ENCODE data around the gene HADH. TPM values are rescaled to one million over a fixed set of nuclear protein-coding genes. Genes with fewer than 3 reads are reported as not detected.

Gene HADH
- total and polyA plus RNA-seq, 2 donors from 2014 or later, result 31.4 to 126 TPM

- FAIRE-seq, result no peak
- no peak for DNase-seq
- H3K4me1 ChIP-seq (ENCODE audit: control insufficient read depth in 2 of 3, insufficient read depth in 2 of 3, low read depth in 1 of 3, low read length in 3 of 3), result no peaks in the 10 kb centered on the region
- no peaks in the 10 kb centered on the region for H3K27me3 ChIP-seq (ENCODE audit: control insufficient read depth, insufficient read depth, low read length)
- no peak overlapping the region for H3K27ac ChIP-seq (ENCODE audit: low read depth in 2 of 2, low read length in 2 of 2)
- H3K36me3 ChIP-seq (ENCODE audit: control insufficient read depth in 2 of 3, insufficient read depth in 3 of 3, low read length in 3 of 3), result no peaks in the 10 kb centered on the region
- no peak for TF ChIP-seq CTCF (IDR thresholded peaks at IDR 0.05; ENCODE audit: borderline replicate concordance, extremely low read depth, insufficient read depth)
- peaks cover 0 to 5% (median 0%) of the 10 kb centered on the region in 3 donors for H3K9me3 ChIP-seq (ENCODE audit: control insufficient read depth in 2 of 3, insufficient read depth in 1 of 3, low read length in 3 of 3)
- intact Hi-C loops (cut with DNase I), result no loop called here
- no peak overlapping the region for H3K4me3 ChIP-seq (ENCODE audit: low read length in 3 of 3)
- H3K9ac ChIP-seq (ENCODE audit: low read length in 3 of 3), result no peak overlapping the region
Measured at GRCh38 chr4:107950746-107951540, 38.7 kb upstream of the HADH start.

GRCh38 chr4:107951551-107951950 lies 38.1 kb upstream of the HADH start:
- H3K9ac ChIP-seq (ENCODE audit: low read length in 3 of 3), result no peak overlapping the region
- H3K27me3 ChIP-seq (ENCODE audit: control insufficient read depth, insufficient read depth, low read length), result no peaks in the 10 kb centered on the region
- no peaks in the 10 kb centered on the region for H3K36me3 ChIP-seq (ENCODE audit: control insufficient read depth in 2 of 3, insufficient read depth in 3 of 3, low read length in 3 of 3)
- FAIRE-seq (no peak), DNase-seq (no peak)
- no peak overlapping the region for H3K27ac ChIP-seq (ENCODE audit: low read depth in 2 of 2, low read length in 2 of 2)
- TF ChIP-seq CTCF (IDR thresholded peaks at IDR 0.05; ENCODE audit: borderline replicate concordance, extremely low read depth, insufficient read depth), result no peak
- peaks cover 0 to 5% (median 2%) of the 10 kb centered on the region in 3 donors for H3K9me3 ChIP-seq (ENCODE audit: control insufficient read depth in 2 of 3, insufficient read depth in 1 of 3, low read length in 3 of 3)
- intact Hi-C loops (cut with DNase I), result no loop called here
- H3K4me1 ChIP-seq (ENCODE audit: control insufficient read depth in 2 of 3, insufficient read depth in 2 of 3, low read depth in 1 of 3, low read length in 3 of 3), result no peaks in the 10 kb centered on the region
- H3K4me3 ChIP-seq (ENCODE audit: low read length in 3 of 3), result no peak overlapping the region

- Histone ChIP-seq H3K4me3 (ENCODE audit: low read length in 3 of 3) (no peak overlapping the region), H3K4me1 (ENCODE audit: control insufficient read depth in 2 of 3, insufficient read depth in 2 of 3, low read depth in 1 of 3, low read length in 3 of 3) (no peaks in the 10 kb centered on the region), H3K27me3 (ENCODE audit: control insufficient read depth, insufficient read depth, low read length) (no peaks in the 10 kb centered on the region), H3K27ac (ENCODE audit: low read depth in 2 of 2, low read length in 2 of 2) (no peak overlapping the region), H3K36me3 (ENCODE audit: control insufficient read depth in 2 of 3, insufficient read depth in 3 of 3, low read length in 3 of 3) (no peaks in the 10 kb centered on the region), H3K9me3 (ENCODE audit: control insufficient read depth in 2 of 3, insufficient read depth in 1 of 3, low read length in 3 of 3) (peaks cover 0 to 5% (median 2%) of the 10 kb centered on the region in 3 donors), H3K9ac (ENCODE audit: low read length in 3 of 3) (no peak overlapping the region)
- intact Hi-C loops (cut with DNase I), result no loop called here
- FAIRE-seq (no peak), DNase-seq (no peak)
- no peak for TF ChIP-seq CTCF (IDR thresholded peaks at IDR 0.05; ENCODE audit: borderline replicate concordance, extremely low read depth, insufficient read depth)
Measured at GRCh38 chr4:107956011-107956410, 33.7 kb upstream of the HADH start.
